Stromal cell of bone marrow (primary cell): ENCODE measurements around the gene PRDM5.

ENCODE experiments used
- DNase-seq: peaks from one replicate; pipeline ENCODE4 v3.0.0-alpha.2; 2012; ENCODE audit warnings: low read depth

The PRDM5 gene

GRCh38 chr4:120922381-120923206, at the start of gene PRDM5:
Gene PRDM5 (minus strand): TSS chr4:120922726. CDS start chr4:120922608, 118 bp downstream.
- DNase-seq, result peak; percentile 30

GRCh38 chr4:120971884-120972283, 49.4 kb upstream of the PRDM5 start:
- no peak for DNase-seq

GRCh38 chr4:120965938-120966337, 43.4 kb upstream of the PRDM5 start:
- no peak for DNase-seq

GRCh38 chr4:120964596-120964995, 42.1 kb upstream of the PRDM5 start:
- no peak for DNase-seq

GRCh38 chr4:120963449-120963848, 40.9 kb upstream of the PRDM5 start:
- DNase-seq, result no peak

- no peak for DNase-seq
Measured at GRCh38 chr4:120960656-120961267, 38.2 kb upstream of the PRDM5 start.

- DNase-seq, result no peak
Measured at GRCh38 chr4:120948382-120948781, 25.9 kb upstream of the PRDM5 start.

GRCh38 chr4:120942776-120943175, 20.2 kb upstream of the PRDM5 start:
- no peak for DNase-seq

GRCh38 chr4:120940547-120940946, 18.0 kb upstream of the PRDM5 start:
- no peak for DNase-seq

- no peak for DNase-seq
Measured at GRCh38 chr4:120939693-120940092, 17.2 kb upstream of the PRDM5 start.

GRCh38 chr4:120929847-120930246, 7.3 kb upstream of the PRDM5 start:
- DNase-seq, result no peak

GRCh38 chr4:120927801-120928409, 5.4 kb upstream of the PRDM5 start:
- no peak for DNase-seq

- DNase-seq, result no peak
Measured at GRCh38 chr4:120926358-120927025, 4.0 kb upstream of the PRDM5 start.

- no peak for DNase-seq
Measured at GRCh38 chr4:120924931-120925330, 2.4 kb upstream of the PRDM5 start.

- no peak for DNase-seq
Measured at GRCh38 chr4:120923207-120923522, 639 bp upstream of the PRDM5 start.

GRCh38 chr4:120921456-120922380, 808 bp downstream of the PRDM5 start:
- peak; percentile 38 for DNase-seq

GRCh38 chr4:120920666-120921065, 1.9 kb downstream of the PRDM5 start:
- DNase-seq, result no peak

- no peak for DNase-seq
Measured at GRCh38 chr4:120919358-120919757, 3.2 kb downstream of the PRDM5 start.

- peak; percentile 35 for DNase-seq
Measured at GRCh38 chr4:120918788-120919187, 3.7 kb downstream of the PRDM5 start.

- DNase-seq, result no peak
Measured at GRCh38 chr4:120918092-120918491, 4.4 kb downstream of the PRDM5 start.

GRCh38 chr4:120916937-120917336, 5.6 kb downstream of the PRDM5 start:
- DNase-seq, result no peak

GRCh38 chr4:120915336-120915735, 7.2 kb downstream of the PRDM5 start:
- DNase-seq, result no peak
